GM19351 (cell line): ENCODE results near the gene CRYZ.

Source experiments
- ATAC-seq: cut with Tn5 transposase; IDR thresholded peaks from one replicate; pipeline ENCODE4 v1.9.1; 2021; ENCODE audit warnings: mild to moderate bottlenecking, moderate library complexity; ENCODE audit not compliant: unreplicated experiment

The CRYZ gene

GRCh38 chr1:74731399-74732052 lies 1.3 kb downstream of the CRYZ start:
- ATAC-seq: no peak

GRCh38 chr1:74729741-74730478 lies 2.9 kb downstream of the CRYZ start:
- ATAC-seq: no peak

- ATAC-seq: no peak
Observed at GRCh38 chr1:74728736-74729135, 4.1 kb downstream of the CRYZ start.

GRCh38 chr1:74726063-74726462 lies 6.8 kb downstream of the CRYZ start:
- ATAC-seq: no peak

- ATAC-seq: no peak
Observed at GRCh38 chr1:74717626-74718025, 15.2 kb downstream of the CRYZ start.

GRCh38 chr1:74716822-74717221 lies 16.0 kb downstream of the CRYZ start:
- no peak for ATAC-seq

GRCh38 chr1:74715806-74716205 lies 17.0 kb downstream of the CRYZ start:
- ATAC-seq: no peak

- no peak for ATAC-seq
Observed at GRCh38 chr1:74715236-74715502, 17.7 kb downstream of the CRYZ start.

GRCh38 chr1:74714429-74715235 lies 18.2 kb downstream of the CRYZ start:
- peak; percentile 65 for ATAC-seq

GRCh38 chr1:74713849-74714248 lies 19.0 kb downstream of the CRYZ start:
- peak; percentile 15 for ATAC-seq

- no peak for ATAC-seq
Observed at GRCh38 chr1:74712881-74713280, 20.0 kb downstream of the CRYZ start.

GRCh38 chr1:74703386-74704182 lies 29.3 kb downstream of the CRYZ start:
- ATAC-seq: no peak

- ATAC-seq: no peak
Observed at GRCh38 chr1:74699331-74699730, 33.5 kb downstream of the CRYZ start.

GRCh38 chr1:74697832-74698231 lies 35.0 kb downstream of the CRYZ start:
- no peak for ATAC-seq

- no peak for ATAC-seq
Observed at GRCh38 chr1:74693473-74693872, 39.4 kb downstream of the CRYZ start.

GRCh38 chr1:74690909-74691308 lies 41.9 kb downstream of the CRYZ start:
- ATAC-seq: no peak

- no peak for ATAC-seq
Observed at GRCh38 chr1:74690364-74690696, 42.5 kb downstream of the CRYZ start.

GRCh38 chr1:74689621-74690363 lies 43.1 kb downstream of the CRYZ start:
- ATAC-seq: peak; percentile 75

- ATAC-seq: no peak
Observed at GRCh38 chr1:74686928-74687327, 45.9 kb downstream of the CRYZ start.

GRCh38 chr1:74684301-74684700 lies 48.5 kb downstream of the CRYZ start:
- ATAC-seq: no peak

- ATAC-seq: no peak
Observed at GRCh38 chr1:74683656-74684055, 49.2 kb downstream of the CRYZ start.
